Lower leg skin (tissue), 4 donors: Measurements from ENCODE around the gene CCDC195. TPM values are rescaled to one million over a fixed set of nuclear protein-coding genes. Genes with fewer than 3 reads are reported as not detected.

Source experiments
- DNase-seq, 2 donors: peaks; one replicate each; pipeline ENCODE4 v3.0.0-alpha.2; 2019; ENCODE audit warnings: low spot score in 2 of 2
- H3K4me3 ChIP-seq: fragments of 200-600 bp; sonication (generic); 2 replicates; pipeline ENCODE4 v1.5.1; 2017; ENCODE audit warnings: mild to moderate bottlenecking, low read depth; ENCODE audit not compliant: poor library complexity, severe bottlenecking
- CTCF ChIP-seq, 3 donors: fragments of 450-650 bp; IDR thresholded peaks; one replicate each; pipeline ENCODE4 v1.5.1; 2016; ENCODE audit warnings: antibody characterized with exemption in 3 of 3, mild to moderate bottlenecking in 3 of 3, moderate library complexity in 2 of 3
- POLR2A ChIP-seq, 2 donors: fragments of 450-650 bp; IDR thresholded peaks; one replicate each; pipeline ENCODE4 v1.6.1; 2016 to 2017; ENCODE audit warnings: antibody characterized with exemption in 2 of 2, mild to moderate bottlenecking in 1 of 2, moderate library complexity in 1 of 2
- WGBS, 2 donors: methylation state at CpG; one replicate each; pipeline ENCODE4 v1.1.5; 2018; 5-methylcytosine and 5-hydroxymethylcytosine counted together
- intact Hi-C: fragments of 100-400 bp; cut with DNase I; formaldehyde crosslinking; loops from one replicate; pipeline ENCODE4 v1.15.0; 2023; ENCODE audit warnings: low total_unique reads
- total RNA-seq, 4 donors: library from RNA; depleted of rRNA; stranded (reverse); fragments of >200 nt; gene quantifications; one replicate each; pipeline ENCODE4 v1.1.0, GENCODE V29; 2016

CCDC195 gene
- total RNA-seq, 4 donors from 2014 or later = not detected

- DNase-seq = no peak
- no peak overlapping the region for H3K4me3 ChIP-seq
- WGBS, 2 donors = 74 to 76% methylated on average over 1 of the region's 1 CpG
- TF ChIP-seq POLR2A (IDR thresholded peaks at IDR 0.05) (no peak), CTCF (IDR thresholded peaks at IDR 0.05) (no peak)
- intact Hi-C loops = loop anchor here (5.0 kb wide), 1 partner anchor 1883 kb away; no protein-coding TSS in a partner anchor
Observed at GRCh38 chr2:224749136-224749535, 33.0 kb upstream of the CCDC195 start.

GRCh38 chr2:224747765-224748164 is 31.6 kb upstream of the CCDC195 start:
- no peak overlapping the region for H3K4me3 ChIP-seq
- WGBS, 2 donors = 88 to 90% methylated on average over 4 of the region's 4 CpGs
- intact Hi-C loops = loop anchor here (5.0 kb wide), 1 partner anchor 1885 kb away; no protein-coding TSS in a partner anchor
- no peak for TF ChIP-seq CTCF (IDR thresholded peaks at IDR 0.05)
- TF ChIP-seq POLR2A (IDR thresholded peaks at IDR 0.05) = no peak
- DNase-seq = no peak

- WGBS, 2 donors = 100% methylated on average over 1 of the region's 1 CpG
- intact Hi-C loops = no loop called here
- no peak for DNase-seq
- H3K4me3 ChIP-seq = no peak overlapping the region
- no peak for TF ChIP-seq POLR2A (IDR thresholded peaks at IDR 0.05)
Observed at GRCh38 chr2:224736227-224736626, 20.1 kb upstream of the CCDC195 start.

- WGBS, 2 donors = 81 to 85% methylated on average over 1 of the region's 1 CpG
- intact Hi-C loops = no loop called here
- TF ChIP-seq CTCF (IDR thresholded peaks at IDR 0.05) (no peak), POLR2A (IDR thresholded peaks at IDR 0.05) (no peak)
- DNase-seq = no peak
- no peak overlapping the region for H3K4me3 ChIP-seq
Observed at GRCh38 chr2:224734949-224735348, 18.8 kb upstream of the CCDC195 start.

GRCh38 chr2:224731665-224732064 is 15.5 kb upstream of the CCDC195 start:
- TF ChIP-seq POLR2A (IDR thresholded peaks at IDR 0.05) (no peak), CTCF (IDR thresholded peaks at IDR 0.05) (no peak)
- intact Hi-C loops = no loop called here
- H3K4me3 ChIP-seq = no peak overlapping the region
- 68 to 77% methylated on average over 1 of the region's 1 CpG for whole genome bisulfite sequencing, 2 donors
- no peak for DNase-seq

GRCh38 chr2:224729435-224729834 is 13.3 kb upstream of the CCDC195 start:
- no peak for TF ChIP-seq POLR2A (IDR thresholded peaks at IDR 0.05)
- no peak for TF ChIP-seq CTCF (IDR thresholded peaks at IDR 0.05)
- WGBS, 2 donors = 94 to 97% methylated on average over 1 of the region's 1 CpG
- DNase-seq = no peak
- H3K4me3 ChIP-seq = no peak overlapping the region
- intact Hi-C loops = no loop called here
